Uterus (tissue), 2 donors: ENCODE measurements around the gene FAM240A.

ENCODE experiments used
- CTCF ChIP-seq, 4 experiments: fragments of 200-600 bp in 2 of 4; fragments of 450-650 bp in 2 of 4; sonication (generic) in 2 of 4; IDR thresholded peaks; one replicate each; pipeline ENCODE4 v1.5.1; 2016 to 2019; ENCODE audit warnings: antibody characterized with exemption in 4 of 4, mild to moderate bottlenecking in 2 of 4, moderate library complexity in 1 of 4
- POLR2A ChIP-seq, 2 donors: fragments of 450-650 bp; IDR thresholded peaks; one replicate each; pipeline ENCODE4 v1.6.1; 2016; ENCODE audit warnings: antibody characterized with exemption in 2 of 2, mild to moderate bottlenecking in 1 of 2, moderate library complexity in 1 of 2

GRCh38 chr3:46584598-46585467, 27.5 kb upstream of the FAM240A start:
- no peak for TF ChIP-seq CTCF (IDR thresholded peaks at IDR 0.05)
- TF ChIP-seq POLR2A (IDR thresholded peaks at IDR 0.05), result no peak
